ENCODE results near the gene RIC1. TPM values are rescaled to one million over a fixed set of nuclear protein-coding genes. Genes with fewer than 3 reads are reported as not detected.

Gene RIC1
- total RNA-seq, 2 donors from 2014 or later, result 44.5 to 49.4 TPM

- Histone ChIP-seq H3K4me1 (ENCODE audit: control insufficient read depth in 1 of 2, low read depth in 2 of 2) (peaks cover 0 to 13% of the 10 kb centered on the region in 2 donors), H3K9me3 (no peaks in the 10 kb centered on the region), H3K36me3 (no peaks in the 10 kb centered on the region), H3K27ac (no peak overlapping the region), H3K27me3 (replicated peaks; ENCODE audit: insufficient read depth) (no peaks in the 10 kb centered on the region), H3K4me3 (no peak overlapping the region)
- no peak for TF ChIP-seq CTCF (IDR thresholded peaks at IDR 0.05)
- no peak for DNase-seq (ENCODE audit: low spot score)
- ATAC-seq (ENCODE audit: insufficient number of reproducible peaks, low FRiP score, low read depth), result no peak
These were observed 42.5 kb upstream of the RIC1 start for GRCh38 chr9:5586391-5586802.

GRCh38 chr9:5587024-5587423 lies 41.9 kb upstream of the RIC1 start:
- no peak for ATAC-seq (ENCODE audit: insufficient number of reproducible peaks, low FRiP score, low read depth)
- TF ChIP-seq CTCF (IDR thresholded peaks at IDR 0.05), result no peak

GRCh38 chr9:5592231-5592630 lies 36.7 kb upstream of the RIC1 start:
- H3K4me1 ChIP-seq (ENCODE audit: control insufficient read depth in 1 of 2, low read depth in 2 of 2), result peaks cover 0 to 17% of the 10 kb centered on the region in 2 donors
- no peak for TF ChIP-seq CTCF (IDR thresholded peaks at IDR 0.05)
- H3K9me3 ChIP-seq, result no peaks in the 10 kb centered on the region
- no peaks in the 10 kb centered on the region for H3K36me3 ChIP-seq
- no peak overlapping the region for H3K27ac ChIP-seq
- H3K4me3 ChIP-seq, result no peak overlapping the region
- no peak for DNase-seq (ENCODE audit: low spot score)
- no peak for ATAC-seq (ENCODE audit: insufficient number of reproducible peaks, low FRiP score, low read depth)
- H3K27me3 ChIP-seq (replicated peaks; ENCODE audit: insufficient read depth), result no peaks in the 10 kb centered on the region

More at GRCh38 chr9:5587024-5587423, 41.9 kb upstream of the RIC1 start:
- H3K4me3 ChIP-seq, result no peak overlapping the region
- H3K9me3 ChIP-seq, result no peaks in the 10 kb centered on the region
- peaks cover 0 to 13% of the 10 kb centered on the region in 2 donors for H3K4me1 ChIP-seq (ENCODE audit: control insufficient read depth in 1 of 2, low read depth in 2 of 2)
- DNase-seq (ENCODE audit: low spot score), result no peak
- no peaks in the 10 kb centered on the region for H3K36me3 ChIP-seq
- no peak overlapping the region for H3K27ac ChIP-seq
- H3K27me3 ChIP-seq (replicated peaks; ENCODE audit: insufficient read depth), result no peaks in the 10 kb centered on the region

- Histone ChIP-seq H3K4me1 (ENCODE audit: control insufficient read depth in 1 of 2, low read depth in 2 of 2) (peaks cover 0 to 17% of the 10 kb centered on the region in 2 donors), H3K36me3 (no peaks in the 10 kb centered on the region), H3K4me3 (no peak overlapping the region), H3K27me3 (replicated peaks; ENCODE audit: insufficient read depth) (no peaks in the 10 kb centered on the region), H3K27ac (no peak overlapping the region), H3K9me3 (no peaks in the 10 kb centered on the region)
- no peak for DNase-seq (ENCODE audit: low spot score)
- ATAC-seq (ENCODE audit: insufficient number of reproducible peaks, low FRiP score, low read depth), result no peak
- no peak for TF ChIP-seq CTCF (IDR thresholded peaks at IDR 0.05)
These were observed 36.0 kb upstream of the RIC1 start for GRCh38 chr9:5592904-5593303.

GRCh38 chr9:5593904-5594303 lies 35.0 kb upstream of the RIC1 start:
- H3K4me3 ChIP-seq, result no peak overlapping the region
- no peaks in the 10 kb centered on the region for H3K36me3 ChIP-seq
- ATAC-seq (ENCODE audit: insufficient number of reproducible peaks, low FRiP score, low read depth) (no peak), DNase-seq (ENCODE audit: low spot score) (no peak)
- no peaks in the 10 kb centered on the region for H3K27me3 ChIP-seq (replicated peaks; ENCODE audit: insufficient read depth)
- TF ChIP-seq CTCF (IDR thresholded peaks at IDR 0.05), result no peak
- H3K27ac ChIP-seq, result no peak overlapping the region
- H3K9me3 ChIP-seq, result no peaks in the 10 kb centered on the region
- peaks cover 0 to 17% of the 10 kb centered on the region in 2 donors for H3K4me1 ChIP-seq (ENCODE audit: control insufficient read depth in 1 of 2, low read depth in 2 of 2)

Measured in thoracic aorta (tissue), 2 donors.